ENCODE results near the gene GPR15.

Gene GPR15

GRCh38 chr3:98536456-98537017 is 4.8 kb downstream of the GPR15 start:
- TF ChIP-seq TSHZ2 (CRISPR knock-in tag; IDR thresholded peaks at IDR 0.05) (no peak), BACH2 (CRISPR knock-in tag; IDR thresholded peaks at IDR 0.05; ENCODE audit: borderline replicate concordance) (no peak), ZNF565 (CRISPR knock-in tag; conservative IDR thresholded peaks at IDR 0.05; ENCODE audit: low read depth) (no peak), SNAI2 (CRISPR knock-in tag; IDR thresholded peaks at IDR 0.05) (no peak), ARNTL (CRISPR knock-in tag; IDR thresholded peaks at IDR 0.05; ENCODE audit: borderline replicate concordance, low read depth) (no peak), PATZ1 (CRISPR knock-in tag; IDR thresholded peaks at IDR 0.05; ENCODE audit: borderline replicate concordance) (no peak), ZFP30 (CRISPR knock-in tag; IDR thresholded peaks at IDR 0.05) (no peak), POU6F1 (CRISPR knock-in tag; IDR thresholded peaks at IDR 0.05; ENCODE audit: borderline replicate concordance, low read depth) (no peak), ISL1 (CRISPR knock-in tag; IDR thresholded peaks at IDR 0.05) (no peak), TOX (CRISPR knock-in tag; IDR thresholded peaks at IDR 0.05; ENCODE audit: borderline replicate concordance) (no peak), CREB5 (CRISPR knock-in tag; IDR thresholded peaks at IDR 0.05; ENCODE audit: low read depth) (no peak), GLIS3 (CRISPR knock-in tag; IDR thresholded peaks at IDR 0.05) (no peak), PPARA (CRISPR knock-in tag; IDR thresholded peaks at IDR 0.05; ENCODE audit: borderline replicate concordance) (no peak), ZC3H10 (CRISPR knock-in tag; IDR thresholded peaks at IDR 0.05) (no peak), RARB (CRISPR knock-in tag; IDR thresholded peaks at IDR 0.05) (no peak), OSR1 (CRISPR knock-in tag; IDR thresholded peaks at IDR 0.05) (no peak), CSDC2 (CRISPR knock-in tag; IDR thresholded peaks at IDR 0.05) (no peak), ZNF8 (CRISPR knock-in tag; IDR thresholded peaks at IDR 0.05) (no peak), ZNF70 (CRISPR knock-in tag; IDR thresholded peaks at IDR 0.05) (no peak), CSRNP3 (CRISPR knock-in tag; IDR thresholded peaks at IDR 0.05) (no peak)
- no peak for ATAC-seq

GRCh38 chr3:98540346-98540745 is 8.6 kb downstream of the GPR15 start:
- TF ChIP-seq CSRNP3 (CRISPR knock-in tag; IDR thresholded peaks at IDR 0.05) (no peak), TOX (CRISPR knock-in tag; IDR thresholded peaks at IDR 0.05; ENCODE audit: borderline replicate concordance) (no peak), ESRRG (CRISPR knock-in tag; IDR thresholded peaks at IDR 0.05) (no peak), ZFP30 (CRISPR knock-in tag; IDR thresholded peaks at IDR 0.05) (no peak), SNAI2 (CRISPR knock-in tag; IDR thresholded peaks at IDR 0.05) (no peak)
- no peak for ATAC-seq
